CD4-positive, CD25-positive, alpha-beta regulatory T cell (primary cell): Measurements from ENCODE around the gene MKRN1. TPM values are rescaled to one million over a fixed set of nuclear protein-coding genes. Genes with fewer than 3 reads are reported as not detected.

Source experiments
- ATAC-seq, 2 donors: fragments of 150-1000 bp; cut with Tn5 transposase; one replicate each; pipeline ENCODE4 v1.10.0; 2021; ENCODE audit warnings: low read depth in 2 of 2, moderate number of reproducible peaks in 2 of 2, moderate library complexity in 1 of 2
- DNase-seq, 3 donors: peaks; one replicate each; pipeline versions ENCODE4 v3.0.0 to v3.0.0-alpha.2; 2012 to 2022; ENCODE audit warnings: mixed read lengths in 1 of 3
- H3K27ac ChIP-seq: one replicate; pipeline ENCODE4 v1.7.0; 2013; ENCODE audit warnings: mild to moderate bottlenecking, low read length; ENCODE audit not compliant: insufficient read depth, poor library complexity, severe bottlenecking
- H3K27me3 ChIP-seq: one replicate; pipeline ENCODE4 v1.7.0; 2013; ENCODE audit warnings: low read length; ENCODE audit not compliant: control insufficient read depth, insufficient read depth
- H3K36me3 ChIP-seq: one replicate; pipeline ENCODE4 v1.7.0; 2013; ENCODE audit warnings: mild to moderate bottlenecking, low read length, moderate library complexity; ENCODE audit not compliant: control insufficient read depth, insufficient read depth
- H3K4me1 ChIP-seq: 2 replicates; pipeline ENCODE4 v1.7.0; 2013; ENCODE audit warnings: mild to moderate bottlenecking, low read length; ENCODE audit not compliant: insufficient read depth, control insufficient read depth, poor library complexity, severe bottlenecking
- H3K4me3 ChIP-seq: one replicate; pipeline ENCODE4 v1.7.0; 2013; ENCODE audit warnings: low read depth, mild to moderate bottlenecking, low read length, moderate library complexity
- H3K9me3 ChIP-seq, 2 experiments: 1 replicate in 1 of 2; 2 replicates in 1 of 2; pipeline ENCODE4 v1.7.0; 2013; ENCODE audit warnings: low read length in 2 of 2, mild to moderate bottlenecking in 1 of 2, moderate library complexity in 1 of 2; ENCODE audit not compliant: control insufficient read depth in 2 of 2
- H3K27ac Mint-ChIP-seq, 3 donors: one replicate each; pipeline ENCODE4 v1.8.0; 2020 to 2022; ENCODE audit warnings: mild to moderate bottlenecking in 3 of 3, mixed read lengths in 3 of 3, moderate library complexity in 2 of 3
- H3K27me3 Mint-ChIP-seq: one replicate; pipeline ENCODE4 v1.8.0; 2022; ENCODE audit warnings: mild to moderate bottlenecking, mixed read lengths
- H3K36me3 Mint-ChIP-seq: one replicate; pipeline ENCODE4 v1.8.0; 2020; ENCODE audit warnings: mixed read lengths
- H3K4me1 Mint-ChIP-seq, 4 donors: one replicate each; pipeline ENCODE4 v1.8.0; 2020 to 2022; ENCODE audit warnings: mixed read lengths in 4 of 4, mild to moderate bottlenecking in 1 of 4
- H3K4me3 Mint-ChIP-seq, 4 donors: one replicate each; pipeline ENCODE4 v1.8.0; 2020 to 2022; ENCODE audit warnings: mild to moderate bottlenecking in 4 of 4, mixed read lengths in 4 of 4, moderate library complexity in 3 of 4
- H3K9me3 Mint-ChIP-seq, 7 donors: one replicate each; pipeline ENCODE4 v1.8.0; 2020 to 2022; ENCODE audit warnings: mixed read lengths in 7 of 7, mild to moderate bottlenecking in 3 of 7, moderate library complexity in 2 of 7
- polyA plus RNA-seq, 4 donors: library from polyadenylated mRNA; unstranded; fragments of 300-500 nt; fragmentation: Illumina TruSeq; gene quantifications; one replicate each; pipeline ENCODE4 v1.2.3, GENCODE V29; 2021
- total RNA-seq: library from RNA; stranded (reverse); gene quantifications from one replicate; pipeline ENCODE4 v1.2.3, GENCODE V29; 2022

MKRN1 gene
- total and polyA plus RNA-seq, 5 donors from 2014 or later = 127 to 166 (median 152) TPM

- Histone ChIP-seq H3K27ac (no peak overlapping the region), H3K9me3 (no peaks in the 10 kb centered on the region), H3K4me3 (no peak overlapping the region), H3K4me1 (no peaks in the 10 kb centered on the region), H3K27me3 (no peaks in the 10 kb centered on the region), H3K36me3 (peaks cover 4% of the 10 kb centered on the region)
- DNase-seq (no peak), ATAC-seq (no peak)
- H3K27me3 Mint-ChIP-seq = no peaks in the 10 kb centered on the region
- no peaks in the 10 kb centered on the region for H3K9me3 Mint-ChIP-seq
- H3K27ac Mint-ChIP-seq = peak overlapping the region in 1 of 3 donors; percentile 51
- H3K4me3 Mint-ChIP-seq = no peak overlapping the region
- H3K4me1 Mint-ChIP-seq = peaks cover 0 to 14% (median 6%) of the 10 kb centered on the region in 4 donors
- peaks cover 29% of the 10 kb centered on the region for H3K36me3 Mint-ChIP-seq
These were observed 63.9 kb downstream of the MKRN1 start for GRCh38 chr7:140415361-140415760.

- peak overlapping the region; percentile 76 for H3K27ac ChIP-seq
- ATAC-seq = no peak
- peaks cover 0 to 1% (median 0%) of the 10 kb centered on the region in 7 donors for H3K9me3 Mint-ChIP-seq
These were observed 74.7 kb downstream of the MKRN1 start for GRCh38 chr7:140404565-140405065.

GRCh38 chr7:140403878-140404564 is 75.3 kb downstream of the MKRN1 start, which contains the start of gene RAB19:
Gene RAB19, plus strand, starts transcription at chr7:140404058. Its CDS starts 3,589 bp downstream, at chr7:140407647.
- H3K27ac ChIP-seq = peak within 1 kb of the TSS; percentile 76
- Mint-ChIP-seq H3K4me1 (peaks cover 13 to 28% (median 19%) of the 10 kb centered on the region in 4 donors), H3K9me3 (peaks cover 0 to 1% (median 0%) of the 10 kb centered on the region in 7 donors), H3K27ac (peak within 1 kb of the TSS; percentile 97 to 98 (median 98)), H3K4me3 (peak within 1 kb of the TSS; percentile 90 to 99 (median 95)), H3K27me3 (no peaks in the 10 kb centered on the region), H3K36me3 (peaks cover 13% of the 10 kb centered on the region)
- H3K27me3 ChIP-seq = no peaks in the 10 kb centered on the region
- H3K9me3 ChIP-seq = no peaks in the 10 kb centered on the region
- peaks cover 12% of the 10 kb centered on the region for H3K4me1 ChIP-seq
- peaks cover 3% of the 10 kb centered on the region for H3K36me3 ChIP-seq
- DNase-seq = peak; percentile 33 to 80 (median 53)
- peak; percentile 79 to 83 for ATAC-seq
- peak within 1 kb of the TSS; percentile 92 for H3K4me3 ChIP-seq

More at GRCh38 chr7:140404565-140405065, 74.7 kb downstream of the MKRN1 start:
- H3K27me3 Mint-ChIP-seq = no peaks in the 10 kb centered on the region
- peaks cover 13% of the 10 kb centered on the region for H3K36me3 Mint-ChIP-seq
- H3K9me3 ChIP-seq = no peaks in the 10 kb centered on the region
- H3K4me1 ChIP-seq = peaks cover 12% of the 10 kb centered on the region
- peaks cover 13 to 28% (median 19%) of the 10 kb centered on the region in 4 donors for H3K4me1 Mint-ChIP-seq
- DNase-seq = no peak
- peak overlapping the region; percentile 90 to 99 (median 95) for H3K4me3 Mint-ChIP-seq
- peak overlapping the region; percentile 97 to 98 (median 98) for H3K27ac Mint-ChIP-seq
- no peaks in the 10 kb centered on the region for H3K27me3 ChIP-seq
- H3K4me3 ChIP-seq = peak overlapping the region; percentile 92
- peaks cover 3% of the 10 kb centered on the region for H3K36me3 ChIP-seq

Other genes starting within 250 kb of the MKRN1 start
- 44.7 TPM for gene SLC37A3, start 81.0 kb downstream of the MKRN1 start, total RNA-seq
- gene SLC37A3, start 81.0 kb downstream of the MKRN1 start, polyA plus RNA-seq = 10 to 100 TPM; 13.0 to 17.6 (median 15.0) TPM
- gene RAB19, start 75.4 kb downstream of the MKRN1 start, total RNA-seq = 6.7 TPM
- gene RAB19, start 75.4 kb downstream of the MKRN1 start, polyA plus RNA-seq = 1 to 10 TPM; 2.1 to 5.7 (median 3.1) TPM
- not detected for gene DENND2A, start 161.3 kb upstream of the MKRN1 start, total RNA-seq
- not detected for gene DENND2A, start 161.3 kb upstream of the MKRN1 start, polyA plus RNA-seq
- 14.3 TPM for gene ADCK2, start 193.4 kb upstream of the MKRN1 start, total RNA-seq
- 10 to 100 TPM; 29.9 to 35.2 (median 32.1) TPM for gene ADCK2, start 193.4 kb upstream of the MKRN1 start, polyA plus RNA-seq
- gene NDUFB2, start 217.2 kb upstream of the MKRN1 start, total RNA-seq = 91.5 TPM
- gene NDUFB2, start 217.2 kb upstream of the MKRN1 start, polyA plus RNA-seq = 100 to 1,000 TPM; 388 to 529 (median 432) TPM